HG02840 (cell line): ENCODE results near the gene FGD6.
"Not testable (repeated sequence)": the region's sequence is repeated elsewhere in the genome, so short reads cannot be mapped to it uniquely, and the experiment has no call there.

Experiments
- ATAC-seq: cut with Tn5 transposase; IDR thresholded peaks from one replicate; pipeline ENCODE4 v1.9.1; 2021; ENCODE audit warnings: mild to moderate bottlenecking, moderate library complexity, moderate number of reproducible peaks; ENCODE audit not compliant: unreplicated experiment, low FRiP score

Gene FGD6

GRCh38 chr12:95217377-95218149 is at the start of gene FGD6, which contains the start of gene VEZT:
FGD6 (minus strand) TSS chr12:95217467; CDS start chr12:95217240, 227 bp downstream.
VEZT (plus strand) TSS chr12:95217807; CDS start chr12:95217851, 44 bp downstream.
- ATAC-seq, result peak; percentile 91

- no peak for ATAC-seq
Measured at GRCh38 chr12:95266254-95266653, 49.0 kb upstream of the FGD6 start.

- no peak for ATAC-seq
Measured at GRCh38 chr12:95265765-95266164, 48.5 kb upstream of the FGD6 start.

- no peak for ATAC-seq
Measured at GRCh38 chr12:95262808-95263207, 45.5 kb upstream of the FGD6 start.

GRCh38 chr12:95261109-95261508 is 43.8 kb upstream of the FGD6 start:
- ATAC-seq, result no peak

- ATAC-seq, result no peak
Measured at GRCh38 chr12:95259368-95259767, 42.1 kb upstream of the FGD6 start.

GRCh38 chr12:95258803-95259202 is 41.5 kb upstream of the FGD6 start:
- no peak for ATAC-seq

- no peak for ATAC-seq
Measured at GRCh38 chr12:95258151-95258550, 40.9 kb upstream of the FGD6 start.

GRCh38 chr12:95257541-95257940 is 40.3 kb upstream of the FGD6 start:
- no peak for ATAC-seq

GRCh38 chr12:95253386-95253785 is 36.1 kb upstream of the FGD6 start:
- no peak for ATAC-seq

GRCh38 chr12:95248604-95249360 is 31.5 kb upstream of the FGD6 start:
- ATAC-seq, result no peak

- no peak for ATAC-seq
Measured at GRCh38 chr12:95248095-95248494, 30.8 kb upstream of the FGD6 start.

GRCh38 chr12:95244350-95244749 is 27.1 kb upstream of the FGD6 start:
- no peak for ATAC-seq

- ATAC-seq, result no peak
Measured at GRCh38 chr12:95243497-95244183, 26.4 kb upstream of the FGD6 start.

- ATAC-seq, result no peak
Measured at GRCh38 chr12:95241761-95242506, 24.7 kb upstream of the FGD6 start.

- not testable (repeated sequence) for ATAC-seq
Measured at GRCh38 chr12:95241138-95241537, 23.9 kb upstream of the FGD6 start.

GRCh38 chr12:95240556-95240955 is 23.3 kb upstream of the FGD6 start:
- ATAC-seq, result no peak

- not testable (repeated sequence) for ATAC-seq
Measured at GRCh38 chr12:95239835-95240234, 22.6 kb upstream of the FGD6 start.

GRCh38 chr12:95239216-95239615 is 21.9 kb upstream of the FGD6 start:
- no peak for ATAC-seq

GRCh38 chr12:95238150-95238549 is 20.9 kb upstream of the FGD6 start:
- ATAC-seq, result no peak
